K562 (cell line): Measurements from ENCODE around the gene GNAS-AS1. TPM values are rescaled to one million over a fixed set of nuclear protein-coding genes. Genes with fewer than 3 reads are reported as not detected.

Experiments used
- ATAC-seq: fragments of 200-7000 bp; cut with Tn5 transposase; 3 replicates; pipeline ENCODE4 v1.9.1; 2020; ENCODE audit warnings: moderate library complexity
- BruUV-seq: library from RNA; stranded (reverse); fragments of 400-500 nt; replicated peaks from 2 replicates; lab custom pipeline; 2021; lab: Mats Ljungman, UMichigan
- CTCF ChIA-PET: fragments of 300-600 bp; formaldehyde crosslinking; extraction: SDS; loops from one replicate; lab custom pipeline; 2021; ENCODE audit warnings: low intra/inter-chr PET ratio; lab: Yijun Ruan, JAX
- POLR2A ChIA-PET: fragments of 300-600, 350-650 bp; sonication (Branson Sonifier 250); formaldehyde crosslinking; extraction: SDS; loops from one replicate; lab custom pipeline; 2021; ENCODE audit warnings: antibody characterized with exemption, inconsistent platforms; lab: Yijun Ruan, JAX
- DNase-seq, 4 experiments: peaks; one replicate each; pipeline versions ENCODE4 v3.0.0 to v3.0.0-alpha.2; 2011 to 2018; ENCODE audit warnings: low spot score in 3 of 4, mixed read lengths in 3 of 4; ENCODE audit errors: extremely low read depth in 1 of 4
- FAIRE-seq: peaks from 2 replicates; lab custom pipeline; 2011; peaks lifted over from hg19 to GRCh38; lab: Jason Lieb, UNC
- H2AFZ ChIP-seq: 2 replicates; pipeline ENCODE4 v1.6.0; 2011; ENCODE audit warnings: low read depth, low read length, control low read depth, inconsistent platforms
- H3K27ac ChIP-seq: fragments of 200-600 bp; 3 replicates; pipeline ENCODE4 v1.8.0; 2011; ENCODE audit warnings: low read depth, mild to moderate bottlenecking, control low read depth, inconsistent platforms, low read length, moderate library complexity, mixed read lengths; ENCODE audit errors: extremely low read depth
- H3K27me3 ChIP-seq, 2 experiments: fragments of 300-600 bp in 1 of 2; 2 replicates in 1 of 2; 3 replicates in 1 of 2; pipeline versions ENCODE4 v1.6.0 to v1.8.0; 2011; ENCODE audit warnings: inconsistent platforms in 2 of 2, low read length in 2 of 2, mild to moderate bottlenecking in 1 of 2, mixed read lengths in 1 of 2, moderate library complexity in 1 of 2; ENCODE audit not compliant: control insufficient read depth in 2 of 2, insufficient read depth in 2 of 2
- H3K36me3 ChIP-seq: fragments of 300-600 bp; 3 replicates; pipeline ENCODE4 v1.8.0; 2011; ENCODE audit warnings: mild to moderate bottlenecking, low read length, inconsistent platforms; ENCODE audit not compliant: control insufficient read depth, insufficient read depth
- H3K4me1 ChIP-seq, 2 experiments: fragments of 200-600 bp in 1 of 2; replicated peaks in 1 of 2; 2 replicates in 1 of 2; 3 replicates in 1 of 2; pipeline versions ENCODE4 v1.5.1 to v1.8.0; 2011; ENCODE audit warnings: inconsistent platforms in 2 of 2, low read length in 2 of 2, mild to moderate bottlenecking in 1 of 2, mixed read lengths in 1 of 2, moderate library complexity in 1 of 2; ENCODE audit not compliant: control insufficient read depth in 2 of 2, insufficient read depth in 2 of 2
- H3K4me2 ChIP-seq: 2 replicates; pipeline ENCODE4 v1.6.1; 2011; ENCODE audit warnings: low read length, control low read depth, inconsistent platforms, mixed read lengths; ENCODE audit not compliant: insufficient read depth
- H3K4me3 ChIP-seq: fragments of 200-600 bp; sonication (generic), shearing (Covaris generic); 2 replicates; pipeline ENCODE4 v1.5.1; 2016; ENCODE audit warnings: control low read depth, inconsistent platforms
- H3K79me2 ChIP-seq: fragments of 200-600 bp; 3 replicates; pipeline ENCODE4 v1.8.0; 2011; ENCODE audit warnings: low read length, inconsistent platforms; ENCODE audit not compliant: control insufficient read depth, insufficient read depth
- H3K9ac ChIP-seq, 2 experiments: 2 replicates each; pipeline versions ENCODE4 v1.6.0 to v1.6.1; 2011; ENCODE audit warnings: low read depth in 2 of 2, low read length in 2 of 2, control low read depth in 1 of 2, inconsistent platforms in 1 of 2, mild to moderate bottlenecking in 1 of 2, mixed read lengths in 1 of 2; ENCODE audit not compliant: insufficient read depth in 1 of 2
- H3K9me1 ChIP-seq: one replicate; pipeline ENCODE4 v1.6.0; 2011; ENCODE audit warnings: inconsistent platforms, mild to moderate bottlenecking, low read length, moderate library complexity; ENCODE audit not compliant: control insufficient read depth, insufficient read depth
- H3K9me3 ChIP-seq: replicated peaks from 2 replicates; pipeline ENCODE4 v1.5.1; 2011; ENCODE audit warnings: low read depth, low read length, inconsistent platforms; ENCODE audit not compliant: control insufficient read depth, insufficient read depth
- H4K20me1 ChIP-seq: replicated peaks from 2 replicates; pipeline ENCODE4 v1.6.1; 2011; ENCODE audit warnings: low read length, inconsistent platforms, mixed read lengths; ENCODE audit not compliant: control insufficient read depth, insufficient read depth
- ESRRB ChIP-seq: fragments of 250-450 bp; sonication (Bioruptor Pico); IDR thresholded peaks from 2 replicates; pipeline ENCODE4 v1.5.0; 2020; ENCODE audit warnings: mild to moderate bottlenecking, moderate library complexity, borderline replicate concordance
- ETS2 ChIP-seq: IDR thresholded peaks from 2 replicates; pipeline ENCODE4 v1.6.1; 2016; ENCODE audit warnings: borderline replicate concordance, missing genetic modification characterization, mild to moderate bottlenecking, moderate library complexity, missing compliant biosample characterization; ENCODE audit not compliant: poor library complexity, severe bottlenecking
- ETV1 ChIP-seq: fragments of 450-650 bp; conservative IDR thresholded peaks from 2 replicates; pipeline ENCODE4 v1.6.1; 2016; ENCODE audit warnings: missing genetic modification characterization, control low read depth, low read depth, missing compliant biosample characterization
- RBM22 ChIP-seq: fragments of 200-400 bp; formaldehyde crosslinking; IDR thresholded peaks from 2 replicates; pipeline ENCODE4 v1.6.1; 2018; ENCODE audit warnings: low read length, low read depth; ENCODE audit not compliant: poor library complexity, severe bottlenecking
- ZNF589 ChIP-seq: fragments of 200-800 bp; sonication (Bioruptor generic); IDR thresholded peaks from 2 replicates; pipeline ENCODE4 v1.6.1; 2016; ENCODE audit warnings: low read depth, missing genetic modification characterization, missing compliant biosample characterization
- WGBS: fragments of 100-300 bp; shearing (Covaris generic); methylation state at CpG from one replicate; pipeline ENCODE4 v1.1.6; 2016; ENCODE audit warnings: low coverage, mixed read lengths; ENCODE audit not compliant: insufficient coverage; ENCODE audit errors: missing lambda C conversion rate; 5-methylcytosine and 5-hydroxymethylcytosine counted together
- in situ Hi-C: fragments of 300-500 bp; cut with MboI; formaldehyde crosslinking; loops from 4 replicates; pipeline ENCODE4 v1.15.0; 2018; ENCODE audit warnings: inconsistent platforms, mixed read lengths
- intact Hi-C: fragments of 100-400 bp; cut with micrococcal nuclease; formaldehyde crosslinking; loops from 2 replicates; pipeline ENCODE4 v1.14.2; 2022
- polyA plus RNA-seq, 8 experiments: library from polyadenylated mRNA; depleted of rRNA in 4 of 8; stranded (reverse) in 5 of 8; unstranded in 3 of 8; fragments of >200 nt; fragmentation: Nextera tagmentation in 2 of 8; fragmentation: Illumina TruSeq in 1 of 8; extraction: Ambion mirVana in 2 of 8; extraction: Trizol in 1 of 8; gene quantifications; 2 replicates each; pipeline versions ENCODE4 v1.2.1 to v1.2.3, GENCODE V29; 2011 to 2014; ENCODE audit warnings: inconsistent platforms in 1 of 8, missing spikeins in 1 of 8
- total RNA-seq, 7 experiments: library from RNA; depleted of rRNA in 6 of 7; stranded (reverse); fragments of >200 nt in 6 of 7; fragmentation: Illumina TruSeq in 2 of 7; extraction: Trizol in 2 of 7; gene quantifications; 2 replicates each; pipeline versions ENCODE4 v1.2.1 to v1.2.3, GENCODE V29; 2011 to 2021; ENCODE audit warnings: low replicate concordance in 1 of 7
- TF ChIP-seq, protein P1 (sequence below): fragments of 450-650 bp; IDR thresholded peaks from 2 replicates; pipeline ENCODE4 v1.6.1; 2016; ENCODE audit warnings: mild to moderate bottlenecking, moderate library complexity
- TF ChIP-seq, protein P2 (sequence below), 2 experiments: fragments of 250-450 bp in 1 of 2; fragments of 450-650 bp in 1 of 2; sonication (Bioruptor Pico) in 1 of 2; IDR thresholded peaks; 2 replicates each; pipeline versions ENCODE4 v1.6.1 to v1.8.0; 2016 to 2021; ENCODE audit warnings: mild to moderate bottlenecking in 2 of 2, moderate library complexity in 2 of 2, missing compliant biosample characterization in 1 of 2, missing genetic modification characterization in 1 of 2

GNAS-AS1 gene
- total and polyA plus RNA-seq, 9 of the 15 experiments (the other 6 are each of a cell fraction or from before 2014, with no cell fraction given), result 0.04 to 2.5 (median 0.25) TPM

DNA sequence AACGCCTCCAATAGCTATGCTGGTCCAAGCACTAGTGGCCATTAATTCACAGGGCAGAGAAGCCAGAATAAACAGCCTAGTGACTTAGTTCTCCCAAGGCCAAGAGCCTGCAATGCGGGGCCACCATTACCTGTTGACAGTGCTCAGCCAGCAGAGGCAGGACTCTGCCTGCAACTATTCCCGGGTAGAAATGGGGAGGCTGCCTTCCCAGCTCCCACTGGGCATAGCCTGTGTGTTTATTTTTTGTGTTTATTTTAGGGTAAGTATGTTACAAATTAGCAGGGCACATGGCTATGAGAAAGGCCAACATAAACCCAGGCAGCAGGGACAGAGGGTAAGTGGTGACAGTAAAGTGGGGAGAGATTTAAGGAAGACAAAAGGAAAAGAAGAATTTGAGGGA, 5.0 kb downstream of the GNAS-AS1 start:
- DNase-seq, result no peak
- Histone ChIP-seq H3K79me2 (no peaks in the 10 kb centered on the region), H3K27ac (no peak overlapping the region), H2AFZ (no peak overlapping the region), H3K9me3 (no peaks in the 10 kb centered on the region), H3K9me1 (no peaks in the 10 kb centered on the region), H3K36me3 (no peaks in the 10 kb centered on the region), H3K27me3 (peaks cover 4 to 12% of the 10 kb centered on the region in 2 experiments; a peak in 2 of 5 replicates), H3K4me1 (peaks cover 0 to 4% of the 10 kb centered on the region in 2 experiments; a peak in 2 of 5 replicates), H3K4me3 (no peak overlapping the region), H3K4me2 (no peak overlapping the region), H4K20me1 (no peaks in the 10 kb centered on the region), H3K9ac (no peak overlapping the region)
- 14% methylated on average over 3 of the region's 3 CpGs for WGBS
- ChIA-PET POLR2A (interaction anchor here (0.6 to 1.1 kb wide), 4 partner anchors 8 to 31 kb away, joined by 3 read pairs; no protein-coding TSS in a partner anchor), CTCF (no interaction called here)
- in situ Hi-C loops, result loop anchor here (10.0 kb wide), 1 partner anchor 191 kb away; the partner anchor contains the start of gene STX16
- ATAC-seq, result no peak
- no TSS peak for BruUV-seq
- FAIRE-seq, result no peak
- intact Hi-C loops, result no loop called here
- TF ChIP-seq RBM22 (no peak), ETV1 (tag) (no peak), ETS2 (tag) (no peak), ZNF589 (CRISPR knock-in tag) (no peak), ESRRB (CRISPR knock-in tag) (no peak)
- TF ChIP-seq, protein P1, sequence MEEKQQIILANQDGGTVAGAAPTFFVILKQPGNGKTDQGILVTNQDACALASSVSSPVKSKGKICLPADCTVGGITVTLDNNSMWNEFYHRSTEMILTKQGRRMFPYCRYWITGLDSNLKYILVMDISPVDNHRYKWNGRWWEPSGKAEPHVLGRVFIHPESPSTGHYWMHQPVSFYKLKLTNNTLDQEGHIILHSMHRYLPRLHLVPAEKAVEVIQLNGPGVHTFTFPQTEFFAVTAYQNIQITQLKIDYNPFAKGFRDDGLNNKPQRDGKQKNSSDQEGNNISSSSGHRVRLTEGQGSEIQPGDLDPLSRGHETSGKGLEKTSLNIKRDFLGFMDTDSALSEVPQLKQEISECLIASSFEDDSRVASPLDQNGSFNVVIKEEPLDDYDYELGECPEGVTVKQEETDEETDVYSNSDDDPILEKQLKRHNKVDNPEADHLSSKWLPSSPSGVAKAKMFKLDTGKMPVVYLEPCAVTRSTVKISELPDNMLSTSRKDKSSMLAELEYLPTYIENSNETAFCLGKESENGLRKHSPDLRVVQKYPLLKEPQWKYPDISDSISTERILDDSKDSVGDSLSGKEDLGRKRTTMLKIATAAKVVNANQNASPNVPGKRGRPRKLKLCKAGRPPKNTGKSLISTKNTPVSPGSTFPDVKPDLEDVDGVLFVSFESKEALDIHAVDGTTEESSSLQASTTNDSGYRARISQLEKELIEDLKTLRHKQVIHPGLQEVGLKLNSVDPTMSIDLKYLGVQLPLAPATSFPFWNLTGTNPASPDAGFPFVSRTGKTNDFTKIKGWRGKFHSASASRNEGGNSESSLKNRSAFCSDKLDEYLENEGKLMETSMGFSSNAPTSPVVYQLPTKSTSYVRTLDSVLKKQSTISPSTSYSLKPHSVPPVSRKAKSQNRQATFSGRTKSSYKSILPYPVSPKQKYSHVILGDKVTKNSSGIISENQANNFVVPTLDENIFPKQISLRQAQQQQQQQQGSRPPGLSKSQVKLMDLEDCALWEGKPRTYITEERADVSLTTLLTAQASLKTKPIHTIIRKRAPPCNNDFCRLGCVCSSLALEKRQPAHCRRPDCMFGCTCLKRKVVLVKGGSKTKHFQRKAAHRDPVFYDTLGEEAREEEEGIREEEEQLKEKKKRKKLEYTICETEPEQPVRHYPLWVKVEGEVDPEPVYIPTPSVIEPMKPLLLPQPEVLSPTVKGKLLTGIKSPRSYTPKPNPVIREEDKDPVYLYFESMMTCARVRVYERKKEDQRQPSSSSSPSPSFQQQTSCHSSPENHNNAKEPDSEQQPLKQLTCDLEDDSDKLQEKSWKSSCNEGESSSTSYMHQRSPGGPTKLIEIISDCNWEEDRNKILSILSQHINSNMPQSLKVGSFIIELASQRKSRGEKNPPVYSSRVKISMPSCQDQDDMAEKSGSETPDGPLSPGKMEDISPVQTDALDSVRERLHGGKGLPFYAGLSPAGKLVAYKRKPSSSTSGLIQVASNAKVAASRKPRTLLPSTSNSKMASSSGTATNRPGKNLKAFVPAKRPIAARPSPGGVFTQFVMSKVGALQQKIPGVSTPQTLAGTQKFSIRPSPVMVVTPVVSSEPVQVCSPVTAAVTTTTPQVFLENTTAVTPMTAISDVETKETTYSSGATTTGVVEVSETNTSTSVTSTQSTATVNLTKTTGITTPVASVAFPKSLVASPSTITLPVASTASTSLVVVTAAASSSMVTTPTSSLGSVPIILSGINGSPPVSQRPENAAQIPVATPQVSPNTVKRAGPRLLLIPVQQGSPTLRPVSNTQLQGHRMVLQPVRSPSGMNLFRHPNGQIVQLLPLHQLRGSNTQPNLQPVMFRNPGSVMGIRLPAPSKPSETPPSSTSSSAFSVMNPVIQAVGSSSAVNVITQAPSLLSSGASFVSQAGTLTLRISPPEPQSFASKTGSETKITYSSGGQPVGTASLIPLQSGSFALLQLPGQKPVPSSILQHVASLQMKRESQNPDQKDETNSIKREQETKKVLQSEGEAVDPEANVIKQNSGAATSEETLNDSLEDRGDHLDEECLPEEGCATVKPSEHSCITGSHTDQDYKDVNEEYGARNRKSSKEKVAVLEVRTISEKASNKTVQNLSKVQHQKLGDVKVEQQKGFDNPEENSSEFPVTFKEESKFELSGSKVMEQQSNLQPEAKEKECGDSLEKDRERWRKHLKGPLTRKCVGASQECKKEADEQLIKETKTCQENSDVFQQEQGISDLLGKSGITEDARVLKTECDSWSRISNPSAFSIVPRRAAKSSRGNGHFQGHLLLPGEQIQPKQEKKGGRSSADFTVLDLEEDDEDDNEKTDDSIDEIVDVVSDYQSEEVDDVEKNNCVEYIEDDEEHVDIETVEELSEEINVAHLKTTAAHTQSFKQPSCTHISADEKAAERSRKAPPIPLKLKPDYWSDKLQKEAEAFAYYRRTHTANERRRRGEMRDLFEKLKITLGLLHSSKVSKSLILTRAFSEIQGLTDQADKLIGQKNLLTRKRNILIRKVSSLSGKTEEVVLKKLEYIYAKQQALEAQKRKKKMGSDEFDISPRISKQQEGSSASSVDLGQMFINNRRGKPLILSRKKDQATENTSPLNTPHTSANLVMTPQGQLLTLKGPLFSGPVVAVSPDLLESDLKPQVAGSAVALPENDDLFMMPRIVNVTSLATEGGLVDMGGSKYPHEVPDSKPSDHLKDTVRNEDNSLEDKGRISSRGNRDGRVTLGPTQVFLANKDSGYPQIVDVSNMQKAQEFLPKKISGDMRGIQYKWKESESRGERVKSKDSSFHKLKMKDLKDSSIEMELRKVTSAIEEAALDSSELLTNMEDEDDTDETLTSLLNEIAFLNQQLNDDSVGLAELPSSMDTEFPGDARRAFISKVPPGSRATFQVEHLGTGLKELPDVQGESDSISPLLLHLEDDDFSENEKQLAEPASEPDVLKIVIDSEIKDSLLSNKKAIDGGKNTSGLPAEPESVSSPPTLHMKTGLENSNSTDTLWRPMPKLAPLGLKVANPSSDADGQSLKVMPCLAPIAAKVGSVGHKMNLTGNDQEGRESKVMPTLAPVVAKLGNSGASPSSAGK, result no peak
- TF ChIP-seq, protein P2, sequence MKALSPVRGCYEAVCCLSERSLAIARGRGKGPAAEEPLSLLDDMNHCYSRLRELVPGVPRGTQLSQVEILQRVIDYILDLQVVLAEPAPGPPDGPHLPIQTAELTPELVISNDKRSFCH (CRISPR knock-in tag; IDR thresholded peaks at IDR 0.05), result no peak
- TF ChIP-seq, protein P2 (tag; IDR thresholded peaks at IDR 0.05), result no peak
